Ectodermal cell (in vitro differentiated cells): ENCODE results near the gene CDC14A.

Experiments used
- H3K27ac ChIP-seq: 2 replicates; pipeline ENCODE4 v1.7.0; 2013; ENCODE audit warnings: mild to moderate bottlenecking, low read depth, low read length; ENCODE audit not compliant: insufficient read depth, poor library complexity, severe bottlenecking
- H3K27me3 ChIP-seq: 2 replicates; pipeline ENCODE4 v1.7.0; 2013; ENCODE audit warnings: mild to moderate bottlenecking, low read length; ENCODE audit not compliant: insufficient read depth, control insufficient read depth, poor library complexity, severe bottlenecking
- H3K36me3 ChIP-seq: one replicate; pipeline ENCODE4 v1.7.0; 2013; ENCODE audit warnings: low read length; ENCODE audit not compliant: control insufficient read depth, insufficient read depth
- H3K4me1 ChIP-seq: one replicate; pipeline ENCODE4 v1.7.0; 2013; ENCODE audit warnings: low read length; ENCODE audit not compliant: control insufficient read depth, insufficient read depth
- H3K4me3 ChIP-seq: 2 replicates; pipeline ENCODE4 v1.7.0; 2013; ENCODE audit warnings: low read depth, low read length, control low read depth; ENCODE audit not compliant: insufficient read depth
- H3K9me3 ChIP-seq: 2 replicates; pipeline ENCODE4 v1.7.0; 2013; ENCODE audit warnings: mild to moderate bottlenecking, low read length, moderate library complexity; ENCODE audit not compliant: control insufficient read depth
- WGBS, 2 experiments: methylation state at CpG; one replicate each; pipeline ENCODE4 v1.1.7; 2013; ENCODE audit warnings: missing lambda C conversion rate in 2 of 2; 5-methylcytosine and 5-hydroxymethylcytosine counted together

CDC14A gene

GRCh38 chr1:100348549-100349144 is 3.7 kb upstream of the CDC14A start:
- Histone ChIP-seq H3K36me3 (no peaks in the 10 kb centered on the region), H3K27ac (no peak overlapping the region), H3K4me3 (no peak overlapping the region), H3K27me3 (no peaks in the 10 kb centered on the region), H3K4me1 (no peaks in the 10 kb centered on the region), H3K9me3 (no peaks in the 10 kb centered on the region)
- 93% methylated on average over 9 of the region's 9 CpGs for WGBS, 2 experiments

GRCh38 chr1:100349246-100349645 is 3.1 kb upstream of the CDC14A start:
- Histone ChIP-seq H3K27ac (no peak overlapping the region), H3K4me3 (no peak overlapping the region), H3K27me3 (no peaks in the 10 kb centered on the region), H3K36me3 (no peaks in the 10 kb centered on the region), H3K4me1 (peaks cover 6% of the 10 kb centered on the region), H3K9me3 (no peaks in the 10 kb centered on the region)
- WGBS, 2 experiments: 80 to 88% methylated on average over 1 to 3 of the region's 4 CpGs

GRCh38 chr1:100350787-100351094 is 1.6 kb upstream of the CDC14A start:
- H3K27me3 ChIP-seq: no peaks in the 10 kb centered on the region
- no peaks in the 10 kb centered on the region for H3K36me3 ChIP-seq
- H3K9me3 ChIP-seq: no peaks in the 10 kb centered on the region
- H3K4me1 ChIP-seq: peaks cover 20% of the 10 kb centered on the region
- peak overlapping the region; percentile 65 for H3K4me3 ChIP-seq
- WGBS, 2 experiments: 82 to 86% methylated on average over 9 to 10 of the region's 10 CpGs
- H3K27ac ChIP-seq: peak overlapping the region; percentile 99

- Histone ChIP-seq H3K4me1 (peaks cover 26% of the 10 kb centered on the region), H3K9me3 (no peaks in the 10 kb centered on the region), H3K27ac (peak overlapping the region; percentile 99), H3K4me3 (peak overlapping the region; percentile 65), H3K36me3 (no peaks in the 10 kb centered on the region), H3K27me3 (no peaks in the 10 kb centered on the region)
- WGBS, 2 experiments: 4% methylated on average over 36 of the region's 36 CpGs
Measured at GRCh38 chr1:100351095-100351887, 1.0 kb upstream of the CDC14A start.

GRCh38 chr1:100353071-100353801 is 930 bp downstream of the CDC14A start:
- Histone ChIP-seq H3K9me3 (no peaks in the 10 kb centered on the region), H3K36me3 (no peaks in the 10 kb centered on the region), H3K4me3 (peak overlapping the region; percentile 65), H3K27ac (peak overlapping the region; percentile 99), H3K4me1 (peaks cover 38% of the 10 kb centered on the region), H3K27me3 (no peaks in the 10 kb centered on the region)
- 0 to 1% methylated on average over 26 to 28 of the region's 28 CpGs for WGBS, 2 experiments

- 100% methylated on average over 1 of the region's 1 CpG; no CpG with 5 or more reads in 1 of the 2 experiments for WGBS, 2 experiments
- Histone ChIP-seq H3K9me3 (no peaks in the 10 kb centered on the region), H3K27me3 (no peaks in the 10 kb centered on the region), H3K36me3 (no peaks in the 10 kb centered on the region), H3K27ac (no peak overlapping the region), H3K4me3 (peak overlapping the region; percentile 65), H3K4me1 (peaks cover 39% of the 10 kb centered on the region)
Measured at GRCh38 chr1:100353988-100354387, 1.7 kb downstream of the CDC14A start.

GRCh38 chr1:100354971-100355394 is 2.7 kb downstream of the CDC14A start:
- Histone ChIP-seq H3K4me1 (peaks cover 39% of the 10 kb centered on the region), H3K9me3 (no peaks in the 10 kb centered on the region), H3K27ac (no peak overlapping the region), H3K4me3 (no peak overlapping the region), H3K36me3 (no peaks in the 10 kb centered on the region), H3K27me3 (no peaks in the 10 kb centered on the region)
- WGBS, 2 experiments: 35 to 36% methylated on average over 2 of the region's 2 CpGs

GRCh38 chr1:100358210-100358609 is 5.9 kb downstream of the CDC14A start:
- no peak overlapping the region for H3K27ac ChIP-seq
- WGBS, 2 experiments: 95 to 100% methylated on average over 2 of the region's 2 CpGs
- no peaks in the 10 kb centered on the region for H3K27me3 ChIP-seq
- H3K36me3 ChIP-seq: no peaks in the 10 kb centered on the region
- no peaks in the 10 kb centered on the region for H3K9me3 ChIP-seq
- peaks cover 58% of the 10 kb centered on the region for H3K4me1 ChIP-seq
- no peak overlapping the region for H3K4me3 ChIP-seq

GRCh38 chr1:100359139-100359538 is 6.8 kb downstream of the CDC14A start:
- H3K27me3 ChIP-seq: no peaks in the 10 kb centered on the region
- WGBS, 2 experiments: 100% methylated on average over 1 of the region's 1 CpG
- no peaks in the 10 kb centered on the region for H3K36me3 ChIP-seq
- H3K27ac ChIP-seq: no peak overlapping the region
- peaks cover 54% of the 10 kb centered on the region for H3K4me1 ChIP-seq
- H3K4me3 ChIP-seq: no peak overlapping the region
- H3K9me3 ChIP-seq: no peaks in the 10 kb centered on the region

- H3K4me1 ChIP-seq: peaks cover 41% of the 10 kb centered on the region
- WGBS, 2 experiments: 10 to 19% methylated on average over 2 of the region's 2 CpGs
- no peaks in the 10 kb centered on the region for H3K27me3 ChIP-seq
- H3K27ac ChIP-seq: peak overlapping the region; percentile 68
- H3K9me3 ChIP-seq: no peaks in the 10 kb centered on the region
- peaks cover 4% of the 10 kb centered on the region for H3K36me3 ChIP-seq
- no peak overlapping the region for H3K4me3 ChIP-seq
Measured at GRCh38 chr1:100360790-100361510, 8.6 kb downstream of the CDC14A start.
